Amniotic epithelial cell (primary cell): ENCODE results near the gene MYO16.

Experiments
- DNase-seq: peaks from one replicate; pipeline ENCODE4 v3.0.0-alpha.2; 2010; ENCODE audit warnings: low read depth

MYO16 gene

GRCh38 chr13:109154546-109154945, 525.1 kb downstream of the MYO16 start:
- DNase-seq, result peak; percentile 60

DNA sequence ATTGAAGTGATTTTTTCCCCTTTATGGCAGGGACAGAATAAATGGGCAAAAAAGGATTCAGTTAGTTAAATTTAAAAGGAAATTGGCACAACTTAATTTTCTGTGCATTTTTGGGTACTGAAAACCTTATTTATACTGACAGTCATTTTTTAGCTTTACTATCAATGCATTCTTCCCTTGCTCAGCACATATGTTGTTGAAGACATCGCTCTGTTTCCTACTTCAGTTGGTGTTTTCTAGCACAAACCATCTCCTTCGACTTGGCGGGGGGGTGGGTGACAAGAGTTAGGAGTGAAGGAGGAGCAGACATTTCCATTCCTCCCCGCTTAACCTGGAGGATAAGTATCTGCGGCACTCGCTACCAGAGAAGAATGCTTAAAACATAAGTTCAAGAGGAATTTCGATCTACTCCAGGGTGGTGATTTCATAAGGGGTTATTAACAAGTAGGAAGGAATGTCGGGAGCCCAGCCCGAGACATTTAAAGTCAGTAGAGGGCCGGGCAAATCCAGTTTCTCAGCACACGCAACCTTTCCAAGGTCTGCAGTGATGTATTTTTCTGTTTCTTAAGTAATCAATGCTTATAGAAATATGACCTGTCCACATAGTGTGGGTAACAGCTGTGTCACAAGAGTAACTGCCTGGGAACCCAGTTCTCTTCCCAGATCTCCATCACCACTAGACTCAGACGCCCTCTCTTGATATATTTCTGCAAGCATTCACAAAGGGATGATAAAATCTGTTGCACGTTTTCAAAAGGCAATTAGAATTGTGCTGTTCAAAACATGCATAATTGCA, 525.8 kb downstream of the MYO16 start:
- peak; percentile 87 for DNase-seq

DNA sequence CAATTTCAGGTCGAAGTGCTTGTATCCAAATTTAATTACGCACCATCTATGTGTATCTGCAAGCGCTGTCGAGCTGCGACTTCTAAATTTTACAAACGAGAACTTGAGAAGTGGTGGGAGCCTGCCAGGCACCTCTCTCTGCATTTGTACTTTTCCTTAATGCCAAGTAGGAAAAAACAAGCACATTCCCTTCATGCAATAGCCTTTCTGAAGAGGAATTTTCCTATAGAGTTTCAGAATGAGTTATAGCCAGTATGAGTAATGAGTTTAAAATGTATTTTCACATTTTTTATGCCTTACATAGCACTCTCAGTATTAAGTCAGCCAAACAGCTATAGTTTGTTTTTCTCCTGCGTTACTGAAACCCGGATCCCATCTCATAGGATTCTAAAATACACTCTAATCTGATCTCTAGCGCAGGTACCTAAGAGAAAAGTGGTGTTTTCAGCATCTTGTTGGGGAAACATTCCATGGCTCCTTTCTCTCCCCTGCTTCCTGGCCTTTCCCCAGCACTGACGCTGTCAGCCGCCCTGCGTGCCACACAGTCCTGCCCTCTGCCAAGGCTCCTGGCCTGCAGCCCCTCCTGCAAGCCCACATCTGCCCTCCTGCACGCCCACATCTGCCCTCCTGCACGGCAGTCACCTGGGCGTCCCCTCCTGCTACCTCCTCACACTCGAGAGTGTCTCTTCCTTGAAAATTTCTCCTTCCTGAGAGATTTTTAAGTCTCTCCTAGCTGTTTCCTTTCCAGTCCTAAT, 526.9 kb downstream of the MYO16 start:
- DNase-seq, result peak; percentile 92

- DNase-seq, result peak; percentile 50
These were observed 527.9 kb downstream of the MYO16 start for GRCh38 chr13:109157275-109157674.

DNA sequence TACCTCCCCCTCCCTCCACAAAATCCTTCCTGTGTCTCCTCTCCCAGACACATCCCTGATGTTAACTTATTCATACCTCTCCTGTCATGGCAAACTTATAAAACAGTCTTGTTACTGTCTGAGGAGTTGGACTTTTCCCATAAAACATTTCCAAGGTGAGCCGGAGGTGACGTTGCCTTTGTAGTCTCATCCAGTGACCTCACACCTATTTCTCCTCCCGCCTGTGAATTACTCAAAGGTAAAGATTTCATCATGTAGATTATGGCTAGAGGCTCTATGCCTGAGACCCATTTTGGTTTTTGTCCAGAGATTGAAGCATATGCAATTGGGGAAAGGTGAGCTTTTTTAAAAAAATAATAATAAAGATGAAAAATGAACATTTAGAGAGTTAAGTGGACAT, 529.0 kb downstream of the MYO16 start:
- no peak for DNase-seq

- no peak for DNase-seq
These were observed 530.4 kb downstream of the MYO16 start for GRCh38 chr13:109159650-109160309.

DNA sequence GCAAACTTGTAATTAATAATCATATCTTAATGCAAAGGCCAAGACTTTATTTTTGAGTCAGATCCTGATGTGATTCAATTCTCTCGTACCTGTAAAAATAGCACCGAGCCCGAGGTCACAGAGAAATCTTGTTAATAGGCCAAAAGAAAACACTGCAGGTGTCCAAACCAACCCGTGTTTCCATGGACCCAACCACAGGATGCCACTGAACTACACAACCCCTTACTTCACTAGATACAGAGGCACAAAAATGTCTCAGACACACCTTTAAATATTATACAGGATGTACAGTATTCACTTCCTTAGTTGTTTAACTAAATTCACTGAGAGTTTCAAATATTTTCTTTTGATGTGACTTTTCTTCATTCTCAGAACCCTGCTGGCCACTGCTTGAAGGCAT, 530.9 kb downstream of the MYO16 start:
- DNase-seq, result no peak

DNA sequence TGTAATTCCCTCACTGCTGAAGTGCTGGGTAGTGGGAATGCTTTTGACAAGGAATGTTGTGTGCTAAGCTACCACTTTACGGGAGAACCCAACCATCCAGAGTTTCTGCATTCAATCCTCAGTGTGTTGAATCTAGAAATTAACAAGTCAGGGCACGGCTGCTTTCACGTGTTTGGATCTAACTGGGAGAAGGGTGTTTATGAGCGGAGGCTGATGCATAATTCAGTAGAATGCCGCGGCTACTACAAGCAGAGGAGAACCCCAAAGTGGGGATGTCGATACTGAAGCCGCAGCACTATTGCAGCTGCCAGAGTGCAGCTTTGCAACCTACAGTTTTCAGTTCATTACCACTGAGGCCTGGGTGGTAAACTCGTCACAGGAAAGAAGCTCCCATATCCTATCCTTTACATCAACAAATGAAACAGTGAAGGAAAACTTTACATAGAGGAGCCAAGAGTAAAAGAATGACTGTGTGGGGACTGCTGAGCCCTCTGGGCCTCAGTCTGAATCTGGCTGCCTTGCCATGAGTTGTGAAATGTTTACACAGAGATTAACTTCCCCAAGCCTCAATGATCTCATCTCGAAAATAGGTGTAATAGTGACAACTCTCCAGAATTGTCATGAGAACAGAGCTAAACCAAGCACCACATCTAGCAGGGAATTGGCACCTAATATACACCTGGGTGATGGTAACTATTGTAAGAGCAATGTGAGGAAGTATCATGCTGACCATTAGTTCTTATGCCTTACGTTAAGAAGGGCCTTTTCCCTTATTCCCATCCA, 531.7 kb downstream of the MYO16 start:
- DNase-seq, result no peak

DNA sequence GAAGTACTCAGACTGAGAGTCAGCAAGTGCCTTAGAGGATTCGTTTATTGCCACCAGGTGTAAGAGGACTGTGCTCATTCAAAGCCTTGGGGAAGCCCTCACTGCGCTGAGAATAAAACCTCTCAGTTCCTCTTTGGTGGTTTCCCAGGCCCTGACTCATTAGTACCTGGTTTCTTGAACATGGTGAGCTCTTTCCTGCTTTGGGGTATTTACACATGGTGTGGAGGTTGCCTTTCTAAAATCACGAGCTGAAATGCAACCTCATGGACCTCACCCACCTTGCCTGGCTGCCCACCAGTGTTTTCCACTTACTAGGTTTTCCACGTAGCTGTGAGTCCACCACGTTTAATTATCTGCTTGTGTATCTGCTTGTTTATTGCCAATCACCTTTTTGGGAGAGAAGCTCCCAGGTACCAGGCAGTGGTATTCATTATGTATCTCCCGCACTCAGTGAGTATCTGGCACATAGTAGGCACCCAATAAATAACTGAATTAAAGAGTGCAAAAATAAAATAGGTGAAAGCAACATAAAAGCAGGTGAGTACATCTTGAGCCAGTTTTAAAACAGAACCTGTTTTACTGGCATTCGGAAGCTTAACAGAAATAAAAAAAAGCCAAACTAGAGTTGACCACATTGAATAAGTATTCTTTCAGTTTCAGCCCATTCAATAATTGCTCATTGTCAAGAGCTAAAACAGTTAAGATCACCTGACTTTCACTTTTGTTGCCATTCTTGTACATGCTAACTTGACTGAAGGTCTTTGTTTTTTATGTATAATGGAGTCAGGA, 533.0 kb downstream of the MYO16 start:
- DNase-seq, result no peak

DNA sequence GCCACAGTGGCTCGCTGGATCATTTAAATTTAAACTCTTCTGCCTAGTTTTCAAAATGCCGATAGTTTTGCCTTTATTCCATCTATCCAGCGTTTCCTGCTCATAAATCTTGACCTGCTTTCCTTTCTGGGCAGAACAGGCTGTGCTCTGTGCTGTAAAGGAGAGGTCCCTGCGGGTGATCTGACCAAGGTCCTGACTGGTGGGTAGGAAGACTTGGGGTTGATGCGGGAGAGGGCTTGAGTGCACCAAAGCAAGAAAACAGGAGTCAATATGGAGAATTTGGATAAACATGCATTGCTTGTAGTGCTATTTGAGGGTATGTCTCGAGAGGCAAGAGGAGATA, 533.6 kb downstream of the MYO16 start:
- peak; percentile 38 for DNase-seq

DNA sequence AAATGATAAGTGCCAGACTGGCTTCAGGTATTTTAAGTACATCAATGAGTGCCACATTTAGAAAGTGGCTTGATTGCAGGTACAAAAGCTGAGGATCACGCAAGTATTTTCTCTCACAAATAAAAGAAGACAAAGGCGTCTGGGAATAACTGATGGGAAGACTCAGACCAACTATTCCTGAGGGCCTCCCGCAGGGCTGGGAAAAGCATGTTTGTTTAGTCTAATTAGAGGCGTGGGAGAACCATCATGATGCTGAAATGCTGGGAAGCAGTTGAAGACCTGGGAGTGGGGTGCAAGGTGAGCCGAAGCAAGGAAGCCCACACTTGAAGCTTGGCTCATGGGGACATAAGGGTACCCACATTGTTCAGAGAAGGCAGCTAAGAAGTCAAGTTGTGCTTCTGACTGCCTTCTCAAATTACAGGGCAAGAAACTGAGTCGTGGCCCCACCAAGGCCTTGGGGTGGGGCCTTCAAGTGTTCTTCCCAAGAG, 536.0 kb downstream of the MYO16 start:
- no peak for DNase-seq

DNA sequence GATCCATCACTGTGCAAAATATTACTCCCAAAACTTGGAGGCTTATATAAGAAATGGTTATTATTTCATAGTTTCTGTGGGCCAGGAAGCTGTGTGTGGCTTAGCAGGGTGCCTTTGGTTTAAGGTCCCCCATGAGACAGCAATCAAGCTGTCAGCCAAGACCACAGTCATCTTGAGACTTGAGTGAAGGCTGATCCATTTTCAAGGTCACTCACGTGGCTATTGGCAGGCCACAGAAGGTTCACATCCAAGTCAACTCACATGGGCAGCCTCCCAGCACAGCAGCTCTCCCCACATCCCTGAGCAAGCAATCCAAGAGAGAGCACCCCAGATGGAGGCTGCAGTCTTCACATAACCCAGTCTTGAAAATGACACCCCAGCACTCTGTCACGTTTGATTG, 537.4 kb downstream of the MYO16 start:
- no peak for DNase-seq

DNA sequence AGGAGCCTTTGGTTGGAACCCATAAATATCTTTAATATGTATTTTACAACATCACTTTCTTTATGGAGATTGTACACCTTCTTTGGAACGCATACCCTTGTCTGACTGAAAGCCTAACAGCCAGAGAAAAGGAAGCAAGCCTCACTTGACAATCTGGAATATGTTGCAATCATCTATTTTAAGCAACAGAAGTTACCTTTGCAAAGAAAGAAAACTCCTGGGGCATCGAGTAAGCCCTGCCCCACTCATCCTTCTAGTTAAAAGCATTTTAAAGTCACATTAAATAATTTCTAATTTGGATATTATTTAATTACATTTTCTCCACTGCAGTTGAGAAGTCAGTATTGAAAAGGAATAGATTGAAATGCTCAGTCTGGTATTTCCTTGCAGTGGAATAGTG, 542.7 kb downstream of the MYO16 start:
- DNase-seq, result no peak

- DNase-seq, result no peak
These were observed 546.3 kb downstream of the MYO16 start for GRCh38 chr13:109175666-109176065.

GRCh38 chr13:109180905-109181425, 551.6 kb downstream of the MYO16 start:
- peak; percentile 87 for DNase-seq

- no peak for DNase-seq
These were observed 553.5 kb downstream of the MYO16 start for GRCh38 chr13:109182777-109183465.

DNA sequence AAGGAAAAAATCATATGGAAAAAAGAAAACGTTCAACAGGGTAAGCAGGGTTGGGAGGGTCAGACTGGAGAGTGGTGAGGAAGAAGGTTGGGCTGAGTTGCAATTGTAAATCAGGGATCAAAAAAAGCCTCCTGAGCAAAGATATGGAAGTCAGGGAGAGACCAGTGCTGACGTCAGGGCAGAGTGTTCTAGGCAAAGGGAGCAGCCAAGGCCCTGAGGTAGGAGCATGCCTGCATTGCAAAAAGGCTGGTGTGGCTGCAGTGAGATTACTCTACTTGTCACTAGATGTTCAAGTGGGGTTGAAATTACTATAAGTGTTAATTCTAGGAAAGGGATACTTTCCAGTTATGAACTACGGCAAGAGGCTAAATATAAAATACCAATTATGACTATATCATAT, 562.0 kb downstream of the MYO16 start:
- peak; percentile 29 for DNase-seq

- no peak for DNase-seq
These were observed 562.9 kb downstream of the MYO16 start for GRCh38 chr13:109192306-109192705.

- DNase-seq, result no peak
These were observed 567.5 kb downstream of the MYO16 start for GRCh38 chr13:109196948-109197347.

DNA sequence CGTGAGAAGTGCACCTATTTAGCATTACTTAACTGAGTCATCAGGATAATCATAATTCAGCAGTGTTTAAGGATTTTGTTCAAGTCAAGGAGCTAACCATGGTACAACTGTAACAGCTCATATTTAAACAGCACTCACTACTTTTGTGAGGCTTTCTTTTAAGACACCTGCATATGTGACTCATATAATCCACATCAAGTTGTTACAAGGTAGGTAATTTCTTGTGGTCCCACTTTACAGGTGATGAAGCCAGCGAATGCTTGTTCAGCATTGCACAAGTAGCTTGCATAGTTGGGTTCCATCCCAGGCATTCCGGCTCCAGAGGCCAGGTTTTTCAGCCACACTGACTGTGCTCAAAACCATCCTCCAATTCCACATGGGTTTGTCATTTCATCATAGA, 569.2 kb downstream of the MYO16 start:
- DNase-seq, result peak; percentile 26
